Smooth muscle cell of the coronary artery (primary cell): ENCODE data around the gene AOAH. TPM values are rescaled to one million over a fixed set of nuclear protein-coding genes. Genes with fewer than 3 reads are reported as not detected.

ENCODE experiments used
- total RNA-seq: library from RNA; depleted of rRNA; stranded (reverse); fragments of >200 nt; gene quantifications from 2 replicates; pipeline ENCODE4 v1.2.3, GENCODE V29; 2014; ENCODE audit warnings: low replicate concordance

The AOAH gene, protein sequence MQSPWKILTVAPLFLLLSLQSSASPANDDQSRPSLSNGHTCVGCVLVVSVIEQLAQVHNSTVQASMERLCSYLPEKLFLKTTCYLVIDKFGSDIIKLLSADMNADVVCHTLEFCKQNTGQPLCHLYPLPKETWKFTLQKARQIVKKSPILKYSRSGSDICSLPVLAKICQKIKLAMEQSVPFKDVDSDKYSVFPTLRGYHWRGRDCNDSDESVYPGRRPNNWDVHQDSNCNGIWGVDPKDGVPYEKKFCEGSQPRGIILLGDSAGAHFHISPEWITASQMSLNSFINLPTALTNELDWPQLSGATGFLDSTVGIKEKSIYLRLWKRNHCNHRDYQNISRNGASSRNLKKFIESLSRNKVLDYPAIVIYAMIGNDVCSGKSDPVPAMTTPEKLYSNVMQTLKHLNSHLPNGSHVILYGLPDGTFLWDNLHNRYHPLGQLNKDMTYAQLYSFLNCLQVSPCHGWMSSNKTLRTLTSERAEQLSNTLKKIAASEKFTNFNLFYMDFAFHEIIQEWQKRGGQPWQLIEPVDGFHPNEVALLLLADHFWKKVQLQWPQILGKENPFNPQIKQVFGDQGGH
- not detected in 2 replicates for total RNA-seq

DNA sequence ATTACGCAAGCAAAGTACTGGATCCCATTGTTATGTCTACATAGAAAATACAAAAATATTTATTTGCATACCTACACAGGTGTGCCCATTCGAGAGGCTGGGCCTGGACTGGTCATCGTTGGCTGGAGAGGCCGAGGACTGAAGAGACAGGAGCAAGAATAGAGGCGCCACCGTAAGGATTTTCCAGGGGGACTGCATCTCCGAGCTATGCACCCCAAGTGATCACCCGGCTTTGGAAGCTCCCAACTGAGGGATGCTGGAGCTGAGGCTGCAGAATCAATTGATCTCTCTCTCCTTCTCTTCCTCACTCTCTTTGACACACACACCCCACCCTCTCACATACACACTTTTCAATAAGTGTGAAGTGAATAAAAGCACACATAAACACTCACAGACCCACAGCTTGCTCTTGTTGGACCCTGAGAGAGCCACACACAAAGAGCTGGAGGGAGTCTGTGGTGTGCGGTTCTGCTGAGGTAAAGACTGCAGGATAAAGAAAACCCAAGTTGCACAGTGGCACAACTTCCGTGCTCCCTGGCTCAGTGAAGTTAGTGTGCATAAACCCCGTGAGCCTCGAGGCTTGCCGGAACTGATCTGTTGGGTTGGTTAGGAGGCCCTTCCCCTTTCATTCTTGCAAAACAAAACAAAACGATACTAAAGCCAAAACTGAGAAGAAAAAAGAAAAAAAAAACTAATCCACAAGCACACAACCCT lies at the start of gene AOAH:
AOAH (minus strand) TSS at position 544 of the 714 bp plus-strand sequence; CDS start at position 198, 346 bp downstream.

